Neural progenitor cell (in vitro differentiated cells): Measurements from ENCODE around the gene SLC2A9. TPM values are rescaled to one million over a fixed set of nuclear protein-coding genes. Genes with fewer than 3 reads are reported as not detected.

Experiments
- DNase-seq: peaks from one replicate; pipeline ENCODE4 v3.0.0-alpha.2; 2016; ENCODE audit warnings: low spot score
- H2AFZ ChIP-seq: fragments of 200-600 bp; sonication (generic); replicated peaks from 2 replicates; pipeline ENCODE4 v1.6.1; 2016; ENCODE audit warnings: antibody characterized with exemption
- H3F3A ChIP-seq: fragments of 200-600 bp; sonication (generic); 2 replicates; pipeline ENCODE4 v1.6.1; 2016; ENCODE audit warnings: antibody characterized with exemption, low read depth
- H3K27ac ChIP-seq: fragments of 200-600 bp; sonication (generic); 2 replicates; pipeline ENCODE4 v1.5.1; 2016; ENCODE audit warnings: mild to moderate bottlenecking
- H3K27me3 ChIP-seq: fragments of 200-600 bp; sonication (generic); 2 replicates; pipeline ENCODE4 v1.6.1; 2016; ENCODE audit warnings: mild to moderate bottlenecking, moderate library complexity
- H3K36me3 ChIP-seq: fragments of 200-600 bp; sonication (generic); 2 replicates; pipeline ENCODE4 v1.5.1; 2016
- H3K4me1 ChIP-seq: fragments of 200-600 bp; sonication (generic); 2 replicates; pipeline ENCODE4 v1.6.1; 2016; ENCODE audit warnings: mixed run types
- H3K4me2 ChIP-seq: fragments of 200-600 bp; sonication (generic); 2 replicates; pipeline ENCODE4 v1.6.1; 2016
- H3K4me3 ChIP-seq: fragments of 200-600 bp; sonication (generic); 2 replicates; pipeline ENCODE4 v1.5.1; 2016
- H3K79me2 ChIP-seq: fragments of 200-600 bp; sonication (generic); 2 replicates; pipeline ENCODE4 v1.6.1; 2016; ENCODE audit warnings: low read depth
- H3K9ac ChIP-seq: fragments of 200-600 bp; sonication (generic); 2 replicates; pipeline ENCODE4 v1.6.1; 2016
- H3K9me3 ChIP-seq: fragments of 200-600 bp; sonication (generic); 2 replicates; pipeline ENCODE4 v1.5.1; 2016; ENCODE audit warnings: low read depth
- H4K20me1 ChIP-seq: fragments of 200-600 bp; sonication (generic); 2 replicates; pipeline ENCODE4 v1.6.1; 2016; ENCODE audit warnings: low read depth
- H3K27ac Mint-ChIP-seq: 3 replicates; pipeline ENCODE4 v1.8.0; 2021; ENCODE audit warnings: mixed read lengths
- H3K27me3 Mint-ChIP-seq: 2 replicates; pipeline ENCODE4 v1.8.0; 2022; ENCODE audit warnings: low read depth, mild to moderate bottlenecking, inconsistent platforms, moderate library complexity, mixed read lengths; ENCODE audit not compliant: insufficient read depth
- H3K36me3 Mint-ChIP-seq: 3 replicates; pipeline ENCODE4 v1.8.0; 2021; ENCODE audit warnings: mixed read lengths
- H3K4me1 Mint-ChIP-seq: 3 replicates; pipeline ENCODE4 v1.8.0; 2021; ENCODE audit warnings: mixed read lengths
- H3K4me3 Mint-ChIP-seq: 3 replicates; pipeline ENCODE4 v1.8.0; 2021; ENCODE audit warnings: mild to moderate bottlenecking, moderate library complexity, mixed read lengths
- H3K9me3 Mint-ChIP-seq: 3 replicates; pipeline ENCODE4 v1.8.0; 2020; ENCODE audit warnings: mixed read lengths
- EZH2 ChIP-seq: fragments of 200-600 bp; sonication (generic); IDR thresholded peaks from 2 replicates; pipeline ENCODE4 v1.6.1; 2017; ENCODE audit warnings: antibody characterized with exemption, mild to moderate bottlenecking, moderate library complexity
- EZH2phosphoT487 ChIP-seq: fragments of 200-600 bp; sonication (generic); IDR thresholded peaks from 2 replicates; pipeline ENCODE4 v1.6.1; 2017; ENCODE audit warnings: antibody characterized with exemption
- total RNA-seq: library from RNA; depleted of rRNA; stranded (reverse); fragments of >200 nt; gene quantifications from 2 replicates; pipeline ENCODE4 v1.2.3, GENCODE V29; 2015; ENCODE audit warnings: low replicate concordance
- TF ChIP-seq, protein P1 (sequence below): fragments of 200-600 bp; sonication (generic); IDR thresholded peaks from 2 replicates; pipeline ENCODE4 v1.5.1; 2017; ENCODE audit warnings: antibody characterized with exemption, mild to moderate bottlenecking

The SLC2A9 gene
- total RNA-seq, 1 donor from 2014 or later = not detected

DNA sequence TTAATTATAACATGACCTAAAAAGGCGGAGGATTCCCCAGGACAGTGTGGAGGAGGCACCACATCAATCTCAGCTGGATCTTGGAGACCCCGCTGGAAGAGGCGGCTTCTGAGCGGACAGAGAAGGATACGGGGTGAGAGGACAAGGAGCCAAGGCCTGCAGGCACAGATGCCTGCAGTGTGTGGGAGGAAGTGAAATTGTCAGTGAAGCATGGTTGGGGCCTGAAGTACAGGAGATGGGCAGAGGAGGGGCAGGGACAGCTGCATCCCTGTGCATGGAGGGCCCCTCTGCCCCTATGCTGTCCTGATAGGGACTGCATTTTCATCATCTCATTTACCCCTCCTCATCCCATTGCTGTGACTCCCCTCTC is 1.7 kb upstream of the SLC2A9 start:
- no peaks in the 10 kb centered on the region for H3K9me3 ChIP-seq
- Mint-ChIP-seq H3K4me3 (no peak overlapping the region), H3K27me3 (peaks cover 9% of the 10 kb centered on the region), H3K27ac (peak overlapping the region; percentile 46), H3K36me3 (no peaks in the 10 kb centered on the region), H3K9me3 (no peaks in the 10 kb centered on the region), H3K4me1 (peaks cover 21% of the 10 kb centered on the region)
- peaks cover 7% of the 10 kb centered on the region for H3K4me1 ChIP-seq
- DNase-seq = no peak
- H3K4me2 ChIP-seq = no peak overlapping the region
- no peaks in the 10 kb centered on the region for H3F3A ChIP-seq
- H3K79me2 ChIP-seq = no peaks in the 10 kb centered on the region
- no peak overlapping the region for H3K9ac ChIP-seq
- H4K20me1 ChIP-seq = no peaks in the 10 kb centered on the region
- H3K27ac ChIP-seq = no peak overlapping the region
- no peak overlapping the region for H3K4me3 ChIP-seq
- no peaks in the 10 kb centered on the region for H3K36me3 ChIP-seq
- TF ChIP-seq, protein P1, sequence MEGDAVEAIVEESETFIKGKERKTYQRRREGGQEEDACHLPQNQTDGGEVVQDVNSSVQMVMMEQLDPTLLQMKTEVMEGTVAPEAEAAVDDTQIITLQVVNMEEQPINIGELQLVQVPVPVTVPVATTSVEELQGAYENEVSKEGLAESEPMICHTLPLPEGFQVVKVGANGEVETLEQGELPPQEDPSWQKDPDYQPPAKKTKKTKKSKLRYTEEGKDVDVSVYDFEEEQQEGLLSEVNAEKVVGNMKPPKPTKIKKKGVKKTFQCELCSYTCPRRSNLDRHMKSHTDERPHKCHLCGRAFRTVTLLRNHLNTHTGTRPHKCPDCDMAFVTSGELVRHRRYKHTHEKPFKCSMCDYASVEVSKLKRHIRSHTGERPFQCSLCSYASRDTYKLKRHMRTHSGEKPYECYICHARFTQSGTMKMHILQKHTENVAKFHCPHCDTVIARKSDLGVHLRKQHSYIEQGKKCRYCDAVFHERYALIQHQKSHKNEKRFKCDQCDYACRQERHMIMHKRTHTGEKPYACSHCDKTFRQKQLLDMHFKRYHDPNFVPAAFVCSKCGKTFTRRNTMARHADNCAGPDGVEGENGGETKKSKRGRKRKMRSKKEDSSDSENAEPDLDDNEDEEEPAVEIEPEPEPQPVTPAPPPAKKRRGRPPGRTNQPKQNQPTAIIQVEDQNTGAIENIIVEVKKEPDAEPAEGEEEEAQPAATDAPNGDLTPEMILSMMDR = no peak
- TF ChIP-seq EZH2phosphoT487 = no peak
- TF ChIP-seq EZH2 = no peak
- H2AFZ ChIP-seq = no peak overlapping the region
- H3K27me3 ChIP-seq = peaks cover 23% of the 10 kb centered on the region

DNA sequence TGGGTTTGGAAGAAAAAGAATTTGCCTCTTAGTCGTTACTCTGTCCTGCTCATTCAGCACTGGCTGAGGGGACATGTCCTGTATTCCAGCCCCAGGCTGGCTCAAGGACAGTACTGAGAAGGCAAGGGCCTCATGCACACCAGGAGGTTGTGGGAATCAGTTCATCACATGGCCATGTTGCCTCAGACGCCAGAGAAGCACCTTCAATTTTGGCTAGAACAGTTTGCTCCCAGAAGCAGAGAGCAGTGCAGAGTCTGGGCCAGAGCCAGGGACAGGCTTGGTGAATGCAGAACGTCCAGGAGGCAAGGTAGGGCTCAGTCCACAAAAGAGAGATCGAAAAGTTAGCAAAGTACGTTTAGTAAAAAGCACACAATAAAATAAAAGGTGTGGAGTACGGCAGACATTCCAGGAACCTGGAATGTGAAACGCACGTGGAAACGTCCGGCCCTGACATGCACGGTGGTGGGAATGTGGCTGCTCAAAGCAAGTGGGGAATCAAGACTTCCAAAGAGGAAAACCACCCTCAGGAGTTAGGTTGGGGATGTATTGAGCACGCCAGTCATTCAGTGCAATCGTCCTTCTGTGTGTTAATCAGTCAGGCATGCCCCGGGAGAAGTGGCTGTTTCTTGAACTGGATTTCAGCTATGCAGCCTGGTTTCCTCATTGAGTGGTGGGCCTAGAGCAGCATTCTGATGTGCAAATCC is 1.2 kb upstream of the SLC2A9 start:
- H4K20me1 ChIP-seq = no peaks in the 10 kb centered on the region
- Mint-ChIP-seq H3K4me1 (peaks cover 21% of the 10 kb centered on the region), H3K27ac (peak overlapping the region; percentile 46), H3K36me3 (no peaks in the 10 kb centered on the region), H3K4me3 (no peak overlapping the region), H3K9me3 (no peaks in the 10 kb centered on the region), H3K27me3 (peaks cover 9% of the 10 kb centered on the region)
- H3K4me1 ChIP-seq = peaks cover 7% of the 10 kb centered on the region
- no peaks in the 10 kb centered on the region for H3F3A ChIP-seq
- H3K36me3 ChIP-seq = no peaks in the 10 kb centered on the region
- no peaks in the 10 kb centered on the region for H3K9me3 ChIP-seq
- TF ChIP-seq EZH2phosphoT487 = no peak
- TF ChIP-seq, protein P1 = no peak
- TF ChIP-seq EZH2 = no peak
- H2AFZ ChIP-seq = peak overlapping the region; percentile 12
- no peaks in the 10 kb centered on the region for H3K79me2 ChIP-seq
- peaks cover 23% of the 10 kb centered on the region for H3K27me3 ChIP-seq
- no peak overlapping the region for H3K4me2 ChIP-seq
- H3K4me3 ChIP-seq = no peak overlapping the region
- H3K9ac ChIP-seq = no peak overlapping the region
- peak; percentile 24 for DNase-seq
- H3K27ac ChIP-seq = no peak overlapping the region

DNA sequence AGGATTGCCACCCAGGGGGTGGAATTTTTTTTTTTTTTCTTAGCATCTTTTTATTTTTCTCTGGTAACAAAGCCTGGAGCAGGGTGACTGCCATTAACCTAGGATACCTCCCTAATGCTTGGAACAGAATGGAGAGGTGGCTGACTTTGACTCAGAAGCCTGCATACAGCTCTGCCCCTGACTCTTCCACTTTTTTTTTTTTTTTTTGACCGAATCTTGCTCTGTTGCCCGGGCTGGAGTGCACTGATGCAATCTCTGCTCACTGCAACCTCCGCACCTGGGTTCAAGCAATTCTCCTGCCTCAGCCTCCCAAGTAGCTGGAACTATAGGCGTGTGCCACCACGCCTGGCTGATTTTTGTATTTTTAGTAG is 341 bp upstream of the SLC2A9 start:
- no peaks in the 10 kb centered on the region for H3K36me3 ChIP-seq
- Mint-ChIP-seq H3K27ac (no peak overlapping the region), H3K36me3 (no peaks in the 10 kb centered on the region), H3K27me3 (peaks cover 14% of the 10 kb centered on the region), H3K4me1 (peaks cover 21% of the 10 kb centered on the region), H3K9me3 (no peaks in the 10 kb centered on the region), H3K4me3 (no peak overlapping the region)
- H3K27ac ChIP-seq = no peak overlapping the region
- H3K27me3 ChIP-seq = peaks cover 23% of the 10 kb centered on the region
- peaks cover 7% of the 10 kb centered on the region for H3K4me1 ChIP-seq
- TF ChIP-seq, protein P1 = no peak
- TF ChIP-seq EZH2 = no peak
- no peak for TF ChIP-seq EZH2phosphoT487
- H3K79me2 ChIP-seq = no peaks in the 10 kb centered on the region
- H3K9me3 ChIP-seq = no peaks in the 10 kb centered on the region
- no peaks in the 10 kb centered on the region for H4K20me1 ChIP-seq
- no peak overlapping the region for H3K9ac ChIP-seq
- no peaks in the 10 kb centered on the region for H3F3A ChIP-seq
- H3K4me3 ChIP-seq = no peak overlapping the region
- H3K4me2 ChIP-seq = no peak overlapping the region
- H2AFZ ChIP-seq = no peak overlapping the region
- DNase-seq = no peak
